ENCODE measurements around the gene TNFAIP8L1. TPM values are rescaled to one million over a fixed set of nuclear protein-coding genes. Genes with fewer than 3 reads are reported as not detected.
A peak's percentile ranks its signal among the peaks of the same experiment; 100 is the strongest.

The TNFAIP8L1 gene
- total and polyA plus RNA-seq, 9 donors, result 6.8 to 15.5 (median 12.9) TPM

- no peak for DNase-seq
- no peaks in the 10 kb centered on the region for H3K36me3 ChIP-seq (ENCODE audit: control insufficient read depth, insufficient read depth, low read length)
- 80% methylated on average over 1 of the region's 5 CpGs for WGBS (ENCODE audit: insufficient coverage)
- no peaks in the 10 kb centered on the region for H3K9me3 ChIP-seq (replicated peaks; ENCODE audit: control insufficient read depth, low read depth, low read length)
- peaks cover 14% of the 10 kb centered on the region for H3K4me1 ChIP-seq (ENCODE audit: control insufficient read depth, insufficient read depth, low read length)
- peaks cover 12% of the 10 kb centered on the region for H3K27me3 ChIP-seq (ENCODE audit: control insufficient read depth, insufficient read depth, low read length)
- no peak overlapping the region for H3K4me3 ChIP-seq (ENCODE audit: low read length)
- no peak overlapping the region for H3K27ac ChIP-seq (ENCODE audit: low read length)
Observed at GRCh38 chr19:4606181-4606580, 33.1 kb upstream of the TNFAIP8L1 start.

- WGBS (ENCODE audit: insufficient coverage), result 3% methylated on average over 31 of the region's 35 CpGs
- Histone ChIP-seq H3K9me3 (replicated peaks; ENCODE audit: control insufficient read depth, low read depth, low read length) (no peaks in the 10 kb centered on the region), H3K27me3 (ENCODE audit: control insufficient read depth, insufficient read depth, low read length) (peaks cover 10% of the 10 kb centered on the region), H3K27ac (ENCODE audit: low read length) (no peak overlapping the region), H3K4me3 (ENCODE audit: low read length) (peak overlapping the region; percentile 6), H3K36me3 (ENCODE audit: control insufficient read depth, insufficient read depth, low read length) (no peaks in the 10 kb centered on the region), H3K4me1 (ENCODE audit: control insufficient read depth, insufficient read depth, low read length) (peaks cover 14% of the 10 kb centered on the region)
- peak; percentile 87 for DNase-seq
Observed at GRCh38 chr19:4606921-4607678, 32.2 kb upstream of the TNFAIP8L1 start.

- H3K4me3 ChIP-seq (ENCODE audit: low read length), result no peak overlapping the region
- 6% methylated on average over 12 of the region's 15 CpGs for WGBS (ENCODE audit: insufficient coverage)
- DNase-seq, result peak; percentile 16
- H3K36me3 ChIP-seq (ENCODE audit: control insufficient read depth, insufficient read depth, low read length), result no peaks in the 10 kb centered on the region
- H3K27ac ChIP-seq (ENCODE audit: low read length), result no peak overlapping the region
- peaks cover 14% of the 10 kb centered on the region for H3K4me1 ChIP-seq (ENCODE audit: control insufficient read depth, insufficient read depth, low read length)
- H3K27me3 ChIP-seq (ENCODE audit: control insufficient read depth, insufficient read depth, low read length), result peaks cover 2% of the 10 kb centered on the region
- H3K9me3 ChIP-seq (replicated peaks; ENCODE audit: control insufficient read depth, low read depth, low read length), result no peaks in the 10 kb centered on the region
Observed at GRCh38 chr19:4609878-4610511, 29.3 kb upstream of the TNFAIP8L1 start.

GRCh38 chr19:4613254-4613751 lies 26.0 kb upstream of the TNFAIP8L1 start:
- H3K4me1 ChIP-seq (ENCODE audit: control insufficient read depth, insufficient read depth, low read length), result peaks cover 7% of the 10 kb centered on the region
- no peak overlapping the region for H3K4me3 ChIP-seq (ENCODE audit: low read length)
- no peak for DNase-seq
- no peaks in the 10 kb centered on the region for H3K9me3 ChIP-seq (replicated peaks; ENCODE audit: control insufficient read depth, low read depth, low read length)
- 60% methylated on average over 1 of the region's 8 CpGs for WGBS (ENCODE audit: insufficient coverage)
- H3K27me3 ChIP-seq (ENCODE audit: control insufficient read depth, insufficient read depth, low read length), result peaks cover 10% of the 10 kb centered on the region
- no peaks in the 10 kb centered on the region for H3K36me3 ChIP-seq (ENCODE audit: control insufficient read depth, insufficient read depth, low read length)
- H3K27ac ChIP-seq (ENCODE audit: low read length), result no peak overlapping the region

- Histone ChIP-seq H3K9me3 (replicated peaks; ENCODE audit: control insufficient read depth, low read depth, low read length) (no peaks in the 10 kb centered on the region), H3K36me3 (ENCODE audit: control insufficient read depth, insufficient read depth, low read length) (no peaks in the 10 kb centered on the region), H3K4me1 (ENCODE audit: control insufficient read depth, insufficient read depth, low read length) (no peaks in the 10 kb centered on the region), H3K27me3 (ENCODE audit: control insufficient read depth, insufficient read depth, low read length) (peaks cover 21% of the 10 kb centered on the region), H3K27ac (ENCODE audit: low read length) (no peak overlapping the region), H3K4me3 (ENCODE audit: low read length) (no peak overlapping the region)
- DNase-seq, result no peak
- WGBS (ENCODE audit: insufficient coverage), result 24% methylated on average over 6 of the region's 6 CpGs
Observed at GRCh38 chr19:4618019-4618418, 21.3 kb upstream of the TNFAIP8L1 start.

GRCh38 chr19:4619668-4620294 lies 19.5 kb upstream of the TNFAIP8L1 start:
- Histone ChIP-seq H3K27me3 (ENCODE audit: control insufficient read depth, insufficient read depth, low read length) (peaks cover 21% of the 10 kb centered on the region), H3K27ac (ENCODE audit: low read length) (no peak overlapping the region), H3K4me3 (ENCODE audit: low read length) (no peak overlapping the region), H3K36me3 (ENCODE audit: control insufficient read depth, insufficient read depth, low read length) (no peaks in the 10 kb centered on the region), H3K4me1 (ENCODE audit: control insufficient read depth, insufficient read depth, low read length) (no peaks in the 10 kb centered on the region), H3K9me3 (replicated peaks; ENCODE audit: control insufficient read depth, low read depth, low read length) (no peaks in the 10 kb centered on the region)
- 60% methylated on average over 15 of the region's 17 CpGs for WGBS (ENCODE audit: insufficient coverage)
- no peak for DNase-seq

- Histone ChIP-seq H3K27ac (ENCODE audit: low read length) (no peak overlapping the region), H3K4me1 (ENCODE audit: control insufficient read depth, insufficient read depth, low read length) (no peaks in the 10 kb centered on the region), H3K4me3 (ENCODE audit: low read length) (no peak overlapping the region), H3K36me3 (ENCODE audit: control insufficient read depth, insufficient read depth, low read length) (no peaks in the 10 kb centered on the region), H3K9me3 (replicated peaks; ENCODE audit: control insufficient read depth, low read depth, low read length) (no peaks in the 10 kb centered on the region), H3K27me3 (ENCODE audit: control insufficient read depth, insufficient read depth, low read length) (peaks cover 21% of the 10 kb centered on the region)
- DNase-seq, result no peak
- WGBS (ENCODE audit: insufficient coverage), result 27% methylated on average over 1 of the region's 2 CpGs
Observed at GRCh38 chr19:4620675-4621074, 18.6 kb upstream of the TNFAIP8L1 start.

- Histone ChIP-seq H3K27me3 (ENCODE audit: control insufficient read depth, insufficient read depth, low read length) (peaks cover 15% of the 10 kb centered on the region), H3K4me1 (ENCODE audit: control insufficient read depth, insufficient read depth, low read length) (no peaks in the 10 kb centered on the region), H3K9me3 (replicated peaks; ENCODE audit: control insufficient read depth, low read depth, low read length) (no peaks in the 10 kb centered on the region), H3K4me3 (ENCODE audit: low read length) (no peak overlapping the region), H3K36me3 (ENCODE audit: control insufficient read depth, insufficient read depth, low read length) (no peaks in the 10 kb centered on the region), H3K27ac (ENCODE audit: low read length) (no peak overlapping the region)
- DNase-seq, result no peak
- 32% methylated on average over 5 of the region's 12 CpGs for WGBS (ENCODE audit: insufficient coverage)
Observed at GRCh38 chr19:4622695-4623421, 16.5 kb upstream of the TNFAIP8L1 start.

- 36% methylated on average over 4 of the region's 5 CpGs for WGBS (ENCODE audit: insufficient coverage)
- no peak overlapping the region for H3K4me3 ChIP-seq (ENCODE audit: low read length)
- no peaks in the 10 kb centered on the region for H3K9me3 ChIP-seq (replicated peaks; ENCODE audit: control insufficient read depth, low read depth, low read length)
- no peak overlapping the region for H3K27ac ChIP-seq (ENCODE audit: low read length)
- no peaks in the 10 kb centered on the region for H3K4me1 ChIP-seq (ENCODE audit: control insufficient read depth, insufficient read depth, low read length)
- H3K27me3 ChIP-seq (ENCODE audit: control insufficient read depth, insufficient read depth, low read length), result peaks cover 10% of the 10 kb centered on the region
- no peaks in the 10 kb centered on the region for H3K36me3 ChIP-seq (ENCODE audit: control insufficient read depth, insufficient read depth, low read length)
- DNase-seq, result no peak
Observed at GRCh38 chr19:4624301-4624700, 15.0 kb upstream of the TNFAIP8L1 start.

Data from muscle of leg (tissue), 11 donors.